GM21360 (cell line): Measurements from ENCODE around the gene DEPDC4.

Experiments
- ATAC-seq: cut with Tn5 transposase; IDR thresholded peaks from one replicate; pipeline ENCODE4 v1.9.1; 2021; ENCODE audit warnings: mild to moderate bottlenecking, moderate library complexity; ENCODE audit not compliant: unreplicated experiment

The DEPDC4 gene

DNA sequence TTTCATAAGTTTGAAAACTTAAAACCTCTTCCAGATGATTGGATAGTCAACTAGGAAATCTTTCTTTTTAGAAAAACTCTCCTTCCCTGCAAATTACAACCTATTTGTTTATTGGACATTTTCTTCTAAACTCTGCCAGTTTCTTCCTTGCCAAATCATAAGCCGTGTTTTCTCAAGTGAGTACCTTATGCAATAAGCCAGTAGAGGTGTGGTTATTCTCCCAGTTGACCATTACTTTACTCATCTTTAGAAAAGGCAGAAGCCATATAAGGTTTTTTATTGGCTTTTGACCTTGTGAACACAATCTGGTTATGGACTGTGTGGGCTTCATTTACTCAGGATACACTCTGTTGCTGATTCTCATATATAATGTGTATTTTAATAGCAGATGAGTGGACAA, 51.7 kb downstream of the DEPDC4 start:
- no peak for ATAC-seq

DNA sequence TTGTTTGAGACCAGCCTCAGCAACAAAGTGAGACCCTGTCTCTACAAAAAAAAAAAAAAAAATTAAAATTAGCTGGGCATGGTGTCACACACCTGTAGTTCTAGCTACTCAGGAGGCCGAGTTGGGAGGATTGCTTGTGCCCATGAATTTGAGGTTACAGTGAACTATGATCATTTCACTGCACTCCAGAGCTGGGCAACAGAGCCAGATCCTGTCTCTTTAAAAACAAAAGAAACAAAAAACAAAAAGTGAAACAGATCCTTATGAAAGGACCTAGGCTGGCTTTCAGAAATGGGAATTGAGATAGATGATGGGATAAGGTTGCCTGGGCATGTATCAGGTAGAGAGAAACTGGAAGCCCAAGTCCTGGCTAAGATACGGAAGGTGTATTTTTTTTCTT, 52.4 kb downstream of the DEPDC4 start:
- no peak for ATAC-seq

DNA sequence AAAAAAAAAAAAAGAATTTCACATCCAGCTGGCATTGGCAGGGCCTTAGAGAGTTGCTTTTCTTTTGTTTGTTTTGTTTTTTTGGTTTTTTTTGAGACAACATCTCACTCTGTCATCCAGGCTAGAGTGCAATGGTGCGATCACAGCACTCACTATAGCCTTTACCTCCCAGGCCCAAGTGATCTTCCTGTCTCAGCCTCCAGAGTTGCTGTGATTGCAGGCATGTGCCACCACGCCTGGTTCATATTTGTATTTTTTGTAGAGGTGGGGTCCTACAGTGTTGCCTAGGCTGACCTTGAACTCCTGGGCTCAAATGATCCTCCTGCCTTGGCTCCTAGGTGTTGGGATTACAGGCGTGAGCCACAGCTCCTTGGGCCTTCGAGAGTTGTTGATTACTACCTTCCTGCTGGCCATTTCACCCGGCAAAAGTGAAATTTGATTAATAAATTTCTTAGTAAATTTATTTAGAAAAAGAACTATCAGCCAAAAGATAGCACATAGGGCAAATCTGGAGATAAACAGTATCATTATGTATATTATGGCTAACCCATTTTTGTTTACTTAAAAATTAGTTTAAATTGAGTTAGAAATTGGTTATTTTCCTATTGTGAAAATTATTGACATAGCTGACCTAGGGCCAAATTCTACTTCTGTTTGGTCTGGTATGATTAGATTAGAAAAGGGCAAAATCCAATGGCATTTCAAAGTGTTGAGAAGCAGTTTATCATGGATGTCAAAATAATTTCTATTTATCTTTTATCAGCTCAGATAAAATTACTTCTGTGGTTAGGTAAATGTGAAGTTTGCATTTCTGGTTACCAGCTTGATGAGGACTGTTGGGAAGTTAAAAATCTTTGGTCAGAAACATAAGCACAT, 53.6 kb downstream of the DEPDC4 start:
- no peak for ATAC-seq

DNA sequence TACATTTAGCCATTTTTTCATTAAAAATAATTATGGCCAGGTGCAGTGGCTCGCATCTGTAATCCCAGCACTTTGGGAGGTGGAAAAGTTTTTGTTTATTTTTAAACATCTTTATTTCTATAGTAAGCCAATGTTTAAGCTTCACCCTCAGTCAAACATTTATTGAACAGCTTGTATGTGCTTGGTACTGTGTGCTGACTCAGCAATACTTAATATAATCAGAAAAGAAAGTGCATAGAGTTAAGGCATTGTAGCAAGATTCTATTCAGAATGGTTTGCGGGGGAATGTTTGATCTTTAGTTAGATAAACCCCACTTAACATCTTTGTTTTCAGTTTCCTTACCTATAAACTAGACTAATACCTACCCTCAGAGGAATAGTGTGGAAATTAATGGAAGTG, 55.2 kb downstream of the DEPDC4 start:
- no peak for ATAC-seq

DNA sequence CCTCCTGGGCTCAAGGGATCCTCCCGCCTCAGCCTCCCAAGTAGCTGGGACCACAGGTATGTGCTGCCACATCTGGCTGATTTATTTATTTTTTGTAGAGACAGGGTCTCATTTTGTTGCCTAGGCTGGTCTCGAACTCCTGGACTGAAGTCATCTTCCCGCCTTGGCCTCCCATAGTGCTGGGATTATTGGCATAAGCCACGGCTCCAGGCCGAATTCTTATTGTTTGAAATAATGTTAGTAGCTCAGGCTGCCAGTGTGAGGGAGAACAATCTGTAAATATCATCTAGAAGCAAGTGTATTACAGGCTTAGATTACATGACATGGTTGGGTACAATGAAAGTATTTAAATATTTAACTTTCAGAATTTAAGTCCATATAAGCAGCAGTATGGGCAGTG, 58.0 kb downstream of the DEPDC4 start:
- no peak for ATAC-seq

DNA sequence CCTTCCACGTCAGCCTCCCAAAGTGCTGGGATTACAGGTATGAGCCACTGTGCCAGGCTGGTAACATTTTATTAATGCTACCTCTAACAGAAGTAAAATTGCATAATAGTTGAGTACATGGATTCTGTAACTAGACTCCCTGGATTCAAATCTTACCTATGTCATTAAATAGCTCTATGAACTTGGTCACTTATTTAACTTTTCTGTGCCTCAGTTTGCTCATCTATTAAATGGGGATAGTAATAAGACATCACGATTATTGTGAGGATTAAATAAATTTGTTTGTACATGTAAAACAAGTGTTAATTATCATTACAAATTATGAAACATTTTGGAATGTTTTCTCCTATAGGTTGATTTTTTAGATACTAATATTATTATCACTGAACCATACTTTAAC, 59.6 kb downstream of the DEPDC4 start:
- no peak for ATAC-seq

DNA sequence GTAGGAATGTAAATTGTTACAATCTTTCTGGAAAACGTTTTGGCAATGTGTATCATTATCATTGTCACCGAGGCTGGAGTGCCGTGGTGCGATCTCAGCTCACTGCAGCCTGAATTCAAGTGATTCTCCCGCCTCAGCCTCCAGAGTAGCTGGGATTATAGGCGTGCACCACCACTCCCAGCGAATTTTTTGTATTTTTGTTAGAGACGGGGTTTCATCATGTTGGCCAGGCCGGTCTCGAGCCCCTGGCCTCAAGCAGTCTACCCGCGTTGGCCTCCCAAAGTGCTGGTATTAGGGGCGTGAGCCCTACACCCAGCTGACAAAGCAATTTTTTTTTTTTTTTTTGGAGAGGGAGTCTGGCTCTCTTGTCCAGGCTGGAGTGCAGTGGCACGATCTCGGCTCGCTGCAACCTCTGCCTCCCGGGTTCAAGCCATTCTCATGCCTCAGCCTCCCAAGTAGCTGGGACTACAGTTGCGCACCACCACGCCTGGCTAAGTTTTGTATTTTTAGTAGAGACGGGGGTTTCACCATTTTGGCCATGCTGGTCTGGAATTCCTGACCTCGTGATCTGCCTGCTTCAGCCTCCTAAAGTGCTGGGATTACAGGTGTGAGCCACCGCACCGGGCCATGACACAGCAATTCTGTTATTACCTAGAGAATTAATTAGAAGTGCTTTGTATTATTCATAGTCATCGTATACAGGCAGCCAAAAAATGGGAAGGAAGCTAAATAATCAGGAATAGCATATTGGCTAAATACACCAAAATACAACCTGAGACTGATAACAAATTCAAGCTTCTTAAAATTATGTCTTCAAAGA, 65.1 kb downstream of the DEPDC4 start:
- ATAC-seq = no peak

DNA sequence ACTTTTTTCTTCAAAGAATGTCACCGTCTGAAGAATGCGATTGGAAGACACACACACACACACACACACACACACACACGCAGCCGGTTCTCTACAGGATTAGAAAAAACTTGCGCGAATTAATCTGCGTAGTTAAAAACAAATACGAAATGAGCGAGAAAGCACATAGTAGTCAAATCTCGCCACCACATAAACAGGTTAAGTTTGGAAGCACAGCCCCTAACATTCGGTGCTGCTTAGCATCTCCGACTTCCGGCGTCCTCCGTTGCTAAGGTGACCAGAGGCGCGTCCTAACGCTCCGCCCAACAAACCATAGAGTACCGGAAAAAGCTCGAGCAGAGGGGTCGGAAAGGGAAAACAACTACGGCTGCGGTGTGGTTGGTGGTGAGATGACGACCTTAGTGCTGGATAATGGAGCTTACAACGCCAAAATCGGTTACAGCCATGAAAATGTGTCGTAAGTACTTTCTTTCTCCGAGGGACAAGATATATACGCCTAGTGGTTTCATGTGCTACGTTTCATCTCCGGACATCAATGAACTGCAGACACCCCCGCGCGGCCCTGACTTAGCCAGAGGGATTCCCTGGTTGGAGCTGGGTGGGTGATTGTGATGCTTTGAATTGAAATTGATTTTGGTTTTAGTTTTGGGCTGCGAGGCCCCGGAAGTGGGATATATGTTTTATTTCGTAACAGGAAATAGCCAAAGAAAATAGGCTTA, 66.3 kb downstream of the DEPDC4 start, which contains the start of gene ACTR6:
Gene ACTR6 (plus strand): TSS at position 353 of the 719 bp plus-strand sequence. CDS start 37 bp downstream, at position 390.
- peak; percentile 93 for ATAC-seq

DNA sequence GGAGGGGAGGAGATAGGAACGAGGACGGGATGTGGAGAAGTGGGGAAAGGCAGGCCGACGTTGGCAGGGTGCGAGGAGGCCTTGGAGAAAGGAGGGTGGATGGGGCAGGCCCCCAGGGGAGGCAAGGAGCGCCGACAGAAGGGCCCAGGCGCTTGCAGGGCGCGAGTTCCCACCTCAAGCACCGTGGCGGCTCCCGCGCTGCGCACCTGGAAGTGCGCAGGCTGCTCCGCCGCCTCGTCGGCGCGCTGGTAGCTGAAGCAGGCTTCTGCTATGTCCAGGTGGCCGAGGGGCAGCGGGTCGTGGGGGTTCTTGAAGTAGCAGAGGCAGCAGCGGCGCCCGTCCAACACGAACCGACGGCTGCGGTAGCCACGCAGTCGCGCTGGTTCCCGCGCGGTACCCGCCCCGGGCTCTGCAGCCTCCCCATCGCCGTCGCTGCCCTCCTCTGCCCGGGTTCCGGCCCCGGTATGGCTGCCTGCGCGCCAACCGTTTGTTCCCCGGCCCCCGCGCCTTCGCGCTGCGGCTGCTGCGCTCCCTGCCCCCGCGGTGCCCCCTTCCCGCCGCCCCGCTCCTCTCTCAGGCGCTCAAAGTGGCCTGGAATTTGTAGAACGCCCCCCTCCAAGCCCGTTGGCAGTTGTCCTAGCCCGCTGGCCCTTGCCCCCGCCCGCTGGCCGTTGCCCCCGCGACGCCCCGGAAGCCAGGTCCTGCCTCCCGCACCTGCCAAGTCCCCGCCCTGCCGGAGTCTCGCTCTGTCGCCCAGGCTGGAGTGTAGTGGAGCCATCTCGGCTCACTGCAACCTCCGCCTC, 67.3 kb downstream of the DEPDC4 start:
- ATAC-seq = peak; percentile 70

DNA sequence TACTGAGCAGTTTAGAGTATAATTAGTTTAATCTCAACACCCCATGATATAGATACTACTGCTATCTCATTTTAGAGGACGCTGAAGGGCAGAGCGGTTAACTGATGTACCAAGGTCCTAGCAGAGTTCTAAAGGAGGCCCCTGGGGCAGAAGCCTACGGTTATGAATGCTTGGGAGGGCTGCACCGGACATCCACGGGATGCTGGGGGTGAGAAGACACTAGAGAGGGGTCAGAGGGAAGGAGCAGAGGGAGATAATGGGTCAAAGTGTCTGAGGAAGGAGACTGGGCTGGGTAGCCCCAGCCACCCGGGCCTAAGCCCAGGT, 67.9 kb downstream of the DEPDC4 start:
- no peak for ATAC-seq

DNA sequence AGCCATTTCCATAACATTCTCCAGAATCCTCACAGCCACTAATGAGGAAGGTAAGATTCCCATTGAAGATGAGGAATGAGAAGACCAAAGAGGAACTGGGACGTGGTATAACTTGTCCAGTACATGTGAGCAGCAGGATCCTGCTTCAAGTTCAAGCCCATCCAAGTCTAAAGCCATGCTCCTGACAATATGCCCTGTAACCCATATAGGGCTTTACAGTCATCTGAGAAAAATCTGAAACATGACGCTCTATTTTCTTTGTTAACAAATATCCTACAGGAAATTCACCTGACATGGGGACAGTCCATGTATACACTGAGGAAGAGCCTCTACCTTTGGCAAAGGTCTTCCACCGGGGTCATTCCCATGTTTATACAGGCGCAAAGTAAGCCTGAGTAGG, 69.4 kb downstream of the DEPDC4 start:
- no peak for ATAC-seq

DNA sequence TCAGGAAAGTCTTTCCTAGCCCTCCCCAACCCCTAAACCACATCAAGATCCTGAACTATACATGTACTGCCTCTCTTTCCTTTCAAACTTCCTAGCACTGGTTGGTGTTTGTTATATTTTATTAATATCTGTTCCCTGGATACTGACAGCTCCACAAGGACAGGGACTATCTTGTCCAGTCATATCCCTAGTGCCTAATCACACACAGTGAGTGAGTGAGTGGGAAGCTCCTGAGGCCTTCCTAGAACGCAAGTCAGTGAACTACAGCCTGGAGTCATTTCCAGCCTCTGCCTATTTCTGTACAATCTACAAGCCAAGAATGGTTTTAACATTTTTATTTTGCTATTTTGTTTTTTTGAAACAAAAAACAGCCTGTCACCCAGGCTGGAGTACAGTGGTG, 73.8 kb downstream of the DEPDC4 start:
- no peak for ATAC-seq
